ENCODE results near the gene RPTOR.

GRCh38 chr17:80895366-80895765 lies 350.7 kb downstream of the RPTOR start:
- TF ChIP-seq CTCF (conservative IDR thresholded peaks at IDR 0.05 in 1 of 2, IDR thresholded peaks at IDR 0.05 in 1 of 2; ENCODE audit: low read depth in 1 of 2, low read length in 2 of 2) (no peak), EZH2 (IDR thresholded peaks at IDR 0.05; ENCODE audit: low read length, missing control alignments) (no peak)
